H9 (cell line): ENCODE measurements around the gene PLCG1. TPM values are rescaled to one million over a fixed set of nuclear protein-coding genes. Genes with fewer than 3 reads are reported as not detected.

ENCODE experiments used
- DNase-seq: peaks from one replicate; pipeline ENCODE4 v3.0.0-alpha.2; 2017
- H2AFZ ChIP-seq: one replicate; pipeline ENCODE4 v1.6.1; 2013; ENCODE audit warnings: mild to moderate bottlenecking, low read length, control low read depth, moderate library complexity
- H2AK5ac ChIP-seq: 2 replicates; pipeline ENCODE4 v1.6.1; 2013; ENCODE audit warnings: low read length, control low read depth, mixed read lengths; ENCODE audit not compliant: insufficient read length
- H2BK120ac ChIP-seq: one replicate; pipeline ENCODE4 v1.6.1; 2013; ENCODE audit warnings: low read depth, mild to moderate bottlenecking, low read length, control low read depth, inconsistent platforms; ENCODE audit not compliant: poor library complexity, severe bottlenecking
- H2BK12ac ChIP-seq: 2 replicates; pipeline ENCODE4 v1.6.1; 2013; ENCODE audit warnings: low read length, control low read depth, mixed read lengths, low read depth; ENCODE audit not compliant: insufficient read length
- H2BK15ac ChIP-seq: 2 replicates; pipeline ENCODE4 v1.6.1; 2013; ENCODE audit warnings: low read depth, low read length, control low read depth
- H2BK20ac ChIP-seq: one replicate; pipeline ENCODE4 v1.6.1; 2013; ENCODE audit warnings: low read depth, mild to moderate bottlenecking, low read length, control low read depth, inconsistent platforms; ENCODE audit not compliant: poor library complexity, severe bottlenecking
- H2BK5ac ChIP-seq: 2 replicates; pipeline ENCODE4 v1.6.1; 2013; ENCODE audit warnings: low read length, control low read depth, mixed read lengths; ENCODE audit not compliant: insufficient read length
- H3K14ac ChIP-seq: 2 replicates; pipeline ENCODE4 v1.6.1; 2013; ENCODE audit warnings: low read length, control low read depth; ENCODE audit not compliant: insufficient read depth
- H3K18ac ChIP-seq: 2 replicates; pipeline ENCODE4 v1.6.1; 2013; ENCODE audit warnings: low read depth, mild to moderate bottlenecking, mixed read lengths, low read length, control low read depth; ENCODE audit not compliant: insufficient read length
- H3K23ac ChIP-seq: 2 replicates; pipeline ENCODE4 v1.6.1; 2013; ENCODE audit warnings: low read length, control low read depth, mixed read lengths, low read depth; ENCODE audit not compliant: insufficient read length
- H3K23me2 ChIP-seq: 2 replicates; pipeline ENCODE4 v1.6.1; 2013; ENCODE audit warnings: low read depth, mild to moderate bottlenecking, mixed read lengths, low read length, control low read depth; ENCODE audit not compliant: insufficient read length, poor library complexity, severe bottlenecking
- H3K27ac ChIP-seq: 2 replicates; pipeline ENCODE4 v1.5.1; 2013; ENCODE audit warnings: low read length, control low read depth, mixed read lengths, low read depth; ENCODE audit not compliant: insufficient read length
- H3K27me3 ChIP-seq: 2 replicates; pipeline ENCODE4 v1.6.1; 2013; ENCODE audit warnings: low read length, control low read depth, inconsistent platforms; ENCODE audit not compliant: insufficient read depth
- H3K4ac ChIP-seq: 2 replicates; pipeline ENCODE4 v1.6.1; 2013; ENCODE audit warnings: low read depth, mild to moderate bottlenecking, control low read depth, inconsistent platforms, low read length, moderate library complexity
- H3K4me1 ChIP-seq: 2 replicates; pipeline ENCODE4 v1.6.1; 2013; ENCODE audit warnings: low read length, control low read depth, inconsistent platforms; ENCODE audit not compliant: insufficient read depth
- H3K4me2 ChIP-seq: 2 replicates; pipeline ENCODE4 v1.6.1; 2013; ENCODE audit warnings: low read length, control low read depth, mixed read lengths; ENCODE audit not compliant: insufficient read length, insufficient read depth
- H3K56ac ChIP-seq: 2 replicates; pipeline ENCODE4 v1.6.1; 2013; ENCODE audit warnings: low read depth, mild to moderate bottlenecking, mixed read lengths, low read length, control low read depth; ENCODE audit not compliant: insufficient read length
- H3K79me1 ChIP-seq: 2 replicates; pipeline ENCODE4 v1.6.1; 2013; ENCODE audit warnings: low read depth, mild to moderate bottlenecking, moderate library complexity, low read length, control low read depth, inconsistent platforms; ENCODE audit not compliant: insufficient read depth, poor library complexity, severe bottlenecking
- H3K79me2 ChIP-seq: 2 replicates; pipeline ENCODE4 v1.6.1; 2013; ENCODE audit warnings: low read length, control low read depth, inconsistent platforms; ENCODE audit not compliant: insufficient read depth
- H3K9ac ChIP-seq: 2 replicates; pipeline ENCODE4 v1.6.1; 2013; ENCODE audit warnings: low read length, control low read depth, mixed read lengths; ENCODE audit not compliant: insufficient read length; ENCODE audit errors: extremely low read depth
- H3K9me3 ChIP-seq: one replicate; pipeline ENCODE4 v1.6.1; 2013; ENCODE audit warnings: low read depth, low read length, inconsistent platforms; ENCODE audit not compliant: control insufficient read depth
- H3T11ph ChIP-seq: one replicate; pipeline ENCODE4 v1.6.1; 2013; ENCODE audit warnings: mild to moderate bottlenecking, low read length, control low read depth, inconsistent platforms
- H4K20me1 ChIP-seq: one replicate; pipeline ENCODE4 v1.6.1; 2013; ENCODE audit not compliant: control insufficient read depth, insufficient read length, insufficient read depth
- H4K5ac ChIP-seq: 2 replicates; pipeline ENCODE4 v1.6.1; 2013; ENCODE audit warnings: low read depth, mild to moderate bottlenecking, mixed read lengths, low read length, control low read depth; ENCODE audit not compliant: insufficient read length
- H4K8ac ChIP-seq: replicated peaks from 2 replicates; pipeline ENCODE4 v1.6.1; 2013; ENCODE audit warnings: low read length, control low read depth, mixed read lengths, low read depth; ENCODE audit not compliant: insufficient read length
- H4K91ac ChIP-seq: 2 replicates; pipeline ENCODE4 v1.6.1; 2013; ENCODE audit warnings: low read depth, mild to moderate bottlenecking, moderate library complexity, mixed read lengths, low read length, control low read depth; ENCODE audit not compliant: insufficient read length
- H3K27ac Mint-ChIP-seq, 3 experiments: 2 replicates in 2 of 3; 3 replicates in 1 of 3; pipeline ENCODE4 v1.8.0; 2020 to 2021; ENCODE audit warnings: mixed read lengths in 3 of 3, mild to moderate bottlenecking in 1 of 3, moderate library complexity in 1 of 3
- H3K27me3 Mint-ChIP-seq: 2 replicates; pipeline ENCODE4 v1.8.0; 2021; ENCODE audit warnings: low read depth, mild to moderate bottlenecking, moderate library complexity, mixed read lengths
- H3K36me3 Mint-ChIP-seq, 3 experiments: 2 replicates in 2 of 3; 3 replicates in 1 of 3; pipeline ENCODE4 v1.8.0; 2020 to 2021; ENCODE audit warnings: low read depth in 3 of 3, mixed read lengths in 3 of 3; ENCODE audit not compliant: insufficient read depth in 1 of 3
- H3K4me1 Mint-ChIP-seq, 2 experiments: 2 replicates each; pipeline ENCODE4 v1.8.0; 2020; ENCODE audit warnings: mixed read lengths in 2 of 2
- H3K4me3 Mint-ChIP-seq, 2 experiments: 2 replicates in 1 of 2; 3 replicates in 1 of 2; pipeline ENCODE4 v1.8.0; 2020 to 2021; ENCODE audit warnings: mild to moderate bottlenecking in 2 of 2, mixed read lengths in 2 of 2, moderate library complexity in 1 of 2
- H3K9me3 Mint-ChIP-seq, 2 experiments: 2 replicates in 1 of 2; 3 replicates in 1 of 2; pipeline ENCODE4 v1.8.0; 2020; ENCODE audit warnings: mild to moderate bottlenecking in 2 of 2, mixed read lengths in 2 of 2, moderate library complexity in 1 of 2
- CTCF ChIP-seq: fragments of 200-600 bp; sonication (generic); conservative IDR thresholded peaks from 3 replicates; pipeline ENCODE4 v1.8.0; 2021; ENCODE audit warnings: antibody characterized with exemption, mild to moderate bottlenecking
- WGBS: extraction: QIAGEN DNeasy Blood & Tissue Kit; methylation state at CpG from one replicate; pipeline ENCODE4 v1.1.7; 2013; ENCODE audit warnings: missing lambda C conversion rate, low lambda C conversion rate, mixed read lengths; ENCODE audit not compliant: insufficient read length; ENCODE audit errors: extremely low coverage; 5-methylcytosine and 5-hydroxymethylcytosine counted together
- total RNA-seq: library from RNA; stranded (reverse); gene quantifications from 2 replicates; pipeline ENCODE4 v1.2.1, GENCODE V29; 2021

Gene PLCG1
- total RNA-seq, 1 experiment from 2014 or later: 171 TPM

- TF ChIP-seq CTCF: no peak
- Histone ChIP-seq H3K23me2 (no peaks in the 10 kb centered on the region), H3K14ac (no peak overlapping the region), H2BK5ac (no peak overlapping the region), H2BK20ac (no peak overlapping the region), H2AFZ (no peak overlapping the region), H4K5ac (no peak overlapping the region), H2BK12ac (no peak overlapping the region), H4K91ac (no peak overlapping the region), H2BK15ac (no peak overlapping the region), H3K9ac (no peak overlapping the region), H2BK120ac (no peak overlapping the region), H4K20me1 (no peaks in the 10 kb centered on the region), H3K27ac (no peak overlapping the region), H2AK5ac (no peak overlapping the region), H3K18ac (no peak overlapping the region), H3K23ac (no peak overlapping the region), H3K9me3 (no peaks in the 10 kb centered on the region), H3K79me1 (no peaks in the 10 kb centered on the region), H4K8ac (no peak overlapping the region), H3K79me2 (no peaks in the 10 kb centered on the region), H3K4me2 (no peak overlapping the region), H3K4ac (no peak overlapping the region), H3K56ac (no peak overlapping the region), H3T11ph (no peak overlapping the region), H3K4me1 (no peaks in the 10 kb centered on the region), H3K27me3 (no peaks in the 10 kb centered on the region)
- WGBS: no CpG with 5 or more reads among the region's 6 CpGs
- Mint-ChIP-seq H3K27me3 (no peaks in the 10 kb centered on the region), H3K4me1 (no peaks in the 10 kb centered on the region), H3K4me3 (no peak overlapping the region), H3K9me3 (peaks cover 0 to 3% of the 10 kb centered on the region in 2 experiments; a peak in 2 of 5 replicates), H3K36me3 (peaks cover 41 to 79% (median 52%) of the 10 kb centered on the region in 3 experiments), H3K27ac (no peak overlapping the region)
- DNase-seq: no peak
Observed at GRCh38 chr20:41123631-41124030, 13.7 kb upstream of the PLCG1 start.
